Fibroblast of the conjunctiva (primary cell): ENCODE data around the gene CBFA2T2.
A peak's percentile ranks its signal among the peaks of the same experiment; 100 is the strongest.
"Not testable (repeated sequence)": the region's sequence is repeated elsewhere in the genome, so short reads cannot be mapped to it uniquely, and the experiment has no call there.

Experiments
- DNase-seq: peaks from one replicate; pipeline ENCODE4 v3.0.0-alpha.2; 2010; ENCODE audit warnings: low read depth

The CBFA2T2 gene

GRCh38 chr20:33490023-33490933, at the start of gene CBFA2T2:
TSS of gene CBFA2T2 (plus strand) at chr20:33490096. CDS start at chr20:33490268, 172 bp downstream.
- peak; percentile 9 for DNase-seq

DNA sequence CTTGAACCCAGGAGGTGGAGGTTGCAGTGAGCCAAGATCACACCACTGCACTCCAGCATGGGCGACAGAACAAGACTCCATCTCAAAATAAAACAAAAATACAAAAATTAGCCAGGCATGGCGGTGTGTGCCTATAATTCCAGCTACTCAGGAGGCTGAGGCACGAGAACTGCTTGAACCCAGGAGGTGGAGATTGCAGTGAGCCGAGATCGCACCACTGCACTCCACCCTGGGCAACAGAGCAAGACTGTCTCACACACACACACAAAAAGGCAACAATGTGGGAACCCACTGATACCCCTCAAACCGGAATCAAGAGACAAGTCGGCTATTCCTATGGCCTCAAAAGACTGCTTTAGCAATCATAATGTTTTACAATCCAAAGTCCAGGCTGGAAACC, 49.3 kb upstream of the CBFA2T2 start:
- not testable (repeated sequence) for DNase-seq

- DNase-seq: no peak
Observed at GRCh38 chr20:33441142-33441955, 48.5 kb upstream of the CBFA2T2 start.

DNA sequence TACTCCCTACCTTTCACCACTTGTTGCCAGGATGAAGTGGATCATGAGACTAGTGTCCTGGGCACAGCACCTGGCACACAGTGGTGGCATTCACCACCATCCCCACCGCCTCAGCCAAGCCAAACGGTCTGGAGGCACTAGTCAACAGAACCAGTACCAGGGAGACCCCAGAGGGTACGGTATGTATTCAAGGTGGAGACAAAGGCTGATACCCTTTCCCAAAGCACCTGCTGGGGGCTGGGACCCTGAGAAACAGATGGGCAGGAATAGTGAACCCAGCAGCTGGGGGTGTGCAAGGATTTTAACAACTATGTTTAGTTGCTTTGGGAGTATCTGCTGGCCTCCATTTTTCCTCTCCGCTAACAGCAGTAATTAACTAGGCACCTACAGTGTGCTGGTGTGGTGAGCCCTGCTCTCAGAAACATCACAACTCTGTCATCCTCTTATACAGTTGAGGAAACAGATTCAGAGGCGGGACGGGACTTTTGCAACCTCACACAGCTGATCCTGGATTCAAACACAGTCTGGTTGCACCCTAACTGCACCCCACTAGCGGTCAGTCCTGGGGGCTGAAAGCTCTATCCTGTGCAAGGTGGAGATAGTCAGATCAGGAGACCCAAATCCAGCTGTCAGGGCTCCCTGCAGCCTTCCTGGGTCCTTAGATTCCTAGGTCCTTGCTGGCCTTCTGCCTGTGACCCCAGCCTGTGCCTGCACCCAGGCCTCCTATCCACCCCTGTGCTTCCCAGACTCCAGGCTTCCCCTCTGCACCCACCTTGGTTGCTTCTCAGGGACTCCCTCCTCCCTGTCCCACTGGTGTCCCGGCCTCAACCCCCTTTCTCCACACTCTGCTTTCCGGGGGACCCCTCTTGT, 47.5 kb upstream of the CBFA2T2 start:
- DNase-seq: no peak

DNA sequence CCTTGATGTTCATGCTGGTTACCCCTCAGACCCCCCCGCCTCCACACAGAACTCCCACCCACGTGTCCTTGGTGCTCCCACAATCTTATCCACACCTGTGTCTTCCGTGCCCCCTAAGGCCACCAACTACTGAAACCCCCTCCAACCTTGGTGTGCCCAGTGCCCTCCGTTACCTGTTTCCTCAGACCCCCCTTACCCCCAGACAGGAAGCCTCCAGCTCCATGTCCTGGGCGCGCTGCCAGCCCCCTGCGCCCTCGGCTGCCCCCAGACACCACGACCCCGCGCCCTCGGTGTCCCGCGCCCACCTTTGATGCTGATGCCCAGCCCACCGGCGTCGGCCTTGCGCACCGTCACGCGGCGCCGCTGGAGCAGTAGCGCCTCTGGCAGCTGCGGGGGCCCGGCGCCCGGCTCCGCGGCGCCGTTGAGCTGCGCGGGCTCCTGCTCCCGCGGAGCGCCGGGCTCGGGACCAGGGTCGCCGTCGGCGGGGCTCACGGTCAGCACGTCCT, 46.8 kb upstream of the CBFA2T2 start:
- DNase-seq: no peak

DNA sequence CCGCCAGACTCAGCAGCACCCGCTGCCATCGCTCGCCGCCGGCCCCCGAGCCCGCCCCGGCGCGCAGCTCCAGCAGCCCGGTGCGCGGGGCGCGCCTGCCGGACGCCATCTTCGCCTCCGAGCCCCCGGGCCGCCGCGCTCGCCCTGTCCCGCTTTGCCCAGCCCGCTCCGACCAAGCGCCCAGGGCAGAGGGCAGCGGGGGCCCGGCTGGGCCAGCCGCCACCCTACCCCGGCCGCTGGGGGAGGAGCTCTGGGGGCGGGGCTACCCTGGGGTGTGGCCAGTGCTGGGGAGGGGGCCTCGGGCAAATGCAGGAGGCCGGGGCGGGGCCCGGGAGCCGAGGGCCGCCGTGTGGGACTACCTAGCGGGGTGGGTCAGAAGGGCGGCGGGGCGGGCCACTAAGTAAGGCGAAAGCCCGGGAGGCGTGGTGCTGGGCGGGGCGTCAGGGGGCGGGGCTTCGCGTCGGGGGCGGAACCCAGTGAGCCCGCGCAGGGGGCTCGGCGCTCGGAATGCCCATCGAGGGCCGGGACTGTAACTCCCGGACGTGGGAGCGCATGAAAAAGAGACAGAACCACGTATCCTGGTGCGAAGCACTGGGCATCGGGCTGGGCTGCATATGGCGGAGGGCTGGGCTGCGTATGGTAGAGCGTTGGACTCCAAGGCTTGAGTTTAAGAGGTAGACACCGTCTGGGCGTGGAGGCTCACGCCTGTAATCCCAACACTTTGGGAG, 46.2 kb upstream of the CBFA2T2 start, which contains the start of gene SNTA1:
TSS of gene SNTA1 (minus strand) at position 252 of the 728 bp plus-strand sequence. CDS start at position 109, 143 bp downstream.
- peak; percentile 60 for DNase-seq

GRCh38 chr20:33444797-33445560, 44.9 kb upstream of the CBFA2T2 start:
- no peak for DNase-seq

- no peak for DNase-seq
Observed at GRCh38 chr20:33445881-33446625, 43.8 kb upstream of the CBFA2T2 start.

DNA sequence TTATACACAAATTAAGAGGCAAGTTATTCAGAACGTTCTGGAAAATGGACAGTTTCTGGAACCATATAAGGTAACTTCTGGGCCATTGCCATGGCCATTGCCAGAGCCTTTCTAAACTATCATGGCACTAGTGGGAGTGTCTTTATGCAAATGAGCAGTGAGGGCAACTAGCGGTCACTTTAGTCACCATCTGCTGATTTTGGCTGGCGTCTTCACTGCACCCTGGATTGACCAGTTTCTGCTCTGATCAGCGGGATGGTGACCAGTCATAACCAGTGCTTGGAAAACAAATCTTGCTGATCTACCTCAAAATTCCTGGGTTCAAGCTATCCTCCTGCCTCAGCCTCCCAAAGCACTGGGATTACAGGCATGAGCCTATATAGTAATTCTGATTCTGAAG, 39.0 kb upstream of the CBFA2T2 start:
- no peak for DNase-seq

- peak; percentile 53 for DNase-seq
Observed at GRCh38 chr20:33456916-33457642, 32.8 kb upstream of the CBFA2T2 start.

DNA sequence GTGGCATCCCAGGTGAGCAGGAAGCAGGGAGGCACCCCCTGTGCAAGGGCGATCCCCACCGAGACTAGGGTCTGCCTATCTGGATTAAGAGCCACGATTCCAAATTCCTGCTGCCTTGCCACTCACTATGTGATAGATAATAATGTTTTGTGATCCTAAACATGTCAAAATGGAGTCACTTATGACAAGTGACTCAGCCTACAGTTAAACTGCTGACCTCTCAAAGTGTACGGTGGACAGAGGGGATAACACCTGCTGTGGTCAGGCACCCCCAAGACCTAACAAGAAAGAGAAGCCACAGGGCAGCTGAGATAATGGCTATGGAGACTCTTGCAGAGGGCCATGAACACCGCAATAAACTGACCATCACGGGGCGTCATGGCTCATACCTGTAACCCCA, 30.3 kb upstream of the CBFA2T2 start:
- DNase-seq: no peak

DNA sequence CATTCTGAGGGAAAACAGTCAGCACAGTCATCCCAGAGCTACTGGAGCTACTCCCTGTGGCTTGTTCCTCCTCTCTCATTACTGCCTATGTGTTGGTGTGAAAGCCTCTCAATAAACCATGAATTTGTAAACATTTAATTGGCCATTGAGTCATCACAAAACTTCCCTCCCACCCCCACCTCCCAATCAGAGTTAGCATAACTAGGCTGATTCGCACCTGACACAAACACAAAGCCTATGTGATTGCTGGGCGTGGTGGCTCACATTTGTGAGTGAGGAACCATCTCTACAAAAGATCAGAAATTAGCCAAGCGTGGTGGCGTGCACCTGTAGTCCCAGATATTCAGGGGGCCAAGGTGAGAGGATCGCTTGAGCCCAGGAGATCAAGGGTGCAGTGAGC, 29.2 kb upstream of the CBFA2T2 start:
- no peak for DNase-seq

DNA sequence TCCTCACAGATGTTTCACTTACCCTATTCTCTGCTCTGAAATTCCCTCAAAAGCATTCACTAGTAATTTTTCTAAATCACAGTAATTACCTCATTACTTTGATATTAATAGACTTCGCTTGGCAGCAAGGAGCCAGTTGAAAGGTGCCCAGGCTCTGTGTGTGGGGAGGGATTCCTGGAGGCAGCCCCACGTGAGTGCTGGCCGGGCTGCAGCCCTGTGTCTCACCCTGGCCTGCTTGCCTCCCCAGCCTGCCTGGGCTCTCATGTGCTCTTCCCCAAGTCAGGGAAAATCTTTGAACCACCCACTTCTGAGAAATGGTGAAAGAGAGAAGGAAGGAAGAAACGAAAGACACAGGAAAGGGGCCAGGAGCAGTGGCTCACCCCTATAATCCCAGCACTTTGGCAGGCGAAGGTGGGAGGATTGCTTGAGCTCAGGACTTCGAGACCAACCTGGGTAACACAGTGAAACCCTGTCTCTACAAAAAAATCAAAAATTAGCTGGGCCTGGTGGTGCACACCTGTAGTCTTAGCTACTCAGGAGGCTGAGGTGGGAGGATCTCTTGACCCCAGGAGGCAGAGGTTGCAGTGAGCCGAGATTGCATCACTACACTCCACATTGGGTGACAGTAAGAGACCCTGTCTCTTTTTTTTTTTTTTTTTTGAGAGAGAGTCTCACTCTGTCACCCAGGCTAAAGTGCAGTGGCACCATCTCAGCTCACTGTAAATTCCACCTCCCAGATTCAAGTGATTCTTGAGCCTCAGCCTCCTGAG, 26.4 kb upstream of the CBFA2T2 start:
- no peak for DNase-seq

DNA sequence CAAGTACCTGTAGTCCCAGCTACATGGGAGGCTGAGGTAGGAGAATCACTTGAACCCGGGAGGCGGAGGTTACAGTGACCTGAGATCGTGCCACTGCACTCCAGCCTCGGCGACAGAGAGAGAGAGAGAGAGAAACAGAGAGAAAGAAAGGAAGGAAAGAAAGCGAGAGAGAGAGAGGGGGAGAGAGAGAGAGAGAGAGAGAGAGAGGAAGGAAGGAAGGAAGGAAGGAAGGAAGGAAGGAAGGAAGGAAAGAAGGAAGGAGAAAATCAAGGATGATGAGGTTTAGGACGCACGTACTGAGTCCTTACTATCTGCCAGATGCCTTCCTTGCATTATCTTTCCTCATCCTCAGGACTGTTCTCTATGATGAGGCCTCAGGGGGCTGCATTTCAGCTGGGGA, 25.1 kb upstream of the CBFA2T2 start:
- not testable (repeated sequence) for DNase-seq

GRCh38 chr20:33465481-33466302, 24.2 kb upstream of the CBFA2T2 start:
- no peak for DNase-seq

DNA sequence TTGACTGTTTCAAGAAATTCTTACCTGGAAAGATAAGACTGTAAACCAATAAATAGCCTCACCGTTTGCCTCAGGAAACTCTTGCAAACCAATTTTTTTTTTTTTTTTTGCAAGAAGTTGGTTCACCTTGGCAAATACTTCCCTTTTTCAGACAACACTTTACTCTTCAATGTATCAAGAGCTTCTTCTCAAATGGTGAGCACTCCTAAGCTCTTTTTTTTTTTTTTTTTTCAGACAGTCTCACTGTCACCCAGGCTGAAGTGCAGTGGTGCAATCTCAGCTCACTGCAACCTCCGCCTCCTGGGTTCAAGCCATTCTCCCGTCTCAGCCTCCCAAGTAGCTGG, 23.6 kb upstream of the CBFA2T2 start:
- no peak for DNase-seq

- no peak for DNase-seq
Observed at GRCh38 chr20:33470457-33470856, 19.4 kb upstream of the CBFA2T2 start.
